Neural progenitor cell (in vitro differentiated cells): ENCODE results near the gene BUB1B.

ENCODE experiments used
- CTCF ChIP-seq: fragments of 200-600 bp; sonication (generic); IDR thresholded peaks from 2 replicates; pipeline ENCODE4 v1.5.1; 2017; ENCODE audit warnings: antibody characterized with exemption, mild to moderate bottlenecking
- EZH2 ChIP-seq: fragments of 200-600 bp; sonication (generic); IDR thresholded peaks from 2 replicates; pipeline ENCODE4 v1.6.1; 2017; ENCODE audit warnings: antibody characterized with exemption, mild to moderate bottlenecking, moderate library complexity
- EZH2phosphoT487 ChIP-seq: fragments of 200-600 bp; sonication (generic); IDR thresholded peaks from 2 replicates; pipeline ENCODE4 v1.6.1; 2017; ENCODE audit warnings: antibody characterized with exemption

- no peak for TF ChIP-seq CTCF
- TF ChIP-seq EZH2: no peak
- no peak for TF ChIP-seq EZH2phosphoT487
These were observed 8.9 kb upstream of the BUB1B start for GRCh38 chr15:40151991-40152390.
